PC-9 (cell line): ENCODE results near the gene EXOC7.

Source experiments
- CTCF ChIP-seq: fragments of 200-600 bp; sonication (generic); conservative IDR thresholded peaks from 2 replicates; pipeline ENCODE4 v1.6.1; 2017; ENCODE audit warnings: mixed run types, antibody characterized with exemption, mild to moderate bottlenecking, moderate library complexity
- EZH2 ChIP-seq: fragments of 200-600 bp; sonication (generic); IDR thresholded peaks from 2 replicates; pipeline ENCODE4 v1.8.0; 2017; ENCODE audit warnings: antibody characterized with exemption, low read depth

DNA sequence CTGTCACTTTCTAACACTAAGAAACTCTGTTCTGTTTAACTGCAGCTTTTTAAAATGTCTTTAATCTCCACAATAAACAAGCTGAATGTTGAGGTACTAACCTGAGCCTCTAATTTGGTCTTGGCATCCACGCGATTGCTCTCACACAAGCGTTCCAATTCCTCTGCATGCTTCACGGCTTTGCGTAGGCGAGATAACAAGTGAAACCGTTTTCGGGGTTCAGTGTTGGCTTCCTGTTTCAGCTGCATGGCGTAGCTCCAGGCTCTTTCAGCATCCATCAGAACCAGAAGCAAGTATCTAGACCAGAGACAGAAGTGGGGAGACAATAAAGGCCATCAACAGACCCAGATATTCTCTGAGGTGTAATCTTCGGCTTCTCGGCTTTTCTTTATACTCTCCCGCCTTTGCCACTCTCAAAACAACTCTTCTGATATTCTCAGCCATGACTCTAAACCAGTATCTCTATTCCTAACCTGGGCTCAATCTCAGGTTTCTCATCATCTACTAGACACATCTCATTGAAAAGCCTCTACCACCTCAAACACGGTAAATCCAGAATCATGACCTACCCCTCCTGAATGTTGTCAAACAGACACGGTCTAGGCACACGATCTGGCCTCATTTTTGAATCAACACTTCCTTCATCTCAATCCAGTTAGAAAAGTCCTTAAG, 39.6 kb downstream of the EXOC7 start:
- TF ChIP-seq CTCF (no peak), EZH2 (no peak)
